T-helper 2 cell treated with Interferon-gamma antibody and Interleukin-4, amounts not matched to agents 5 μg/mL and 100 μg/mL, for 36 hours (primary cell): ENCODE measurements around the gene CFAP300.

Source experiments
- DNase-seq: peaks from one replicate; pipeline ENCODE4 v3.0.0; 2021; ENCODE audit warnings: low spot score
- H3K27ac Mint-ChIP-seq: one replicate; pipeline ENCODE4 v1.8.0; 2021; ENCODE audit warnings: mild to moderate bottlenecking, mixed read lengths
- H3K27me3 Mint-ChIP-seq: one replicate; pipeline ENCODE4 v1.8.0; 2021; ENCODE audit warnings: low read depth, mixed read lengths
- H3K36me3 Mint-ChIP-seq: one replicate; pipeline ENCODE4 v1.8.0; 2021; ENCODE audit warnings: low read depth, mixed read lengths
- H3K4me1 Mint-ChIP-seq: one replicate; pipeline ENCODE4 v1.8.0; 2021; ENCODE audit warnings: low read depth, mixed read lengths
- H3K4me3 Mint-ChIP-seq: one replicate; pipeline ENCODE4 v1.8.0; 2022; ENCODE audit warnings: mild to moderate bottlenecking, moderate library complexity, mixed read lengths
- H3K9me3 Mint-ChIP-seq: one replicate; pipeline ENCODE4 v1.8.0; 2021; ENCODE audit warnings: mixed read lengths

CFAP300 gene

DNA sequence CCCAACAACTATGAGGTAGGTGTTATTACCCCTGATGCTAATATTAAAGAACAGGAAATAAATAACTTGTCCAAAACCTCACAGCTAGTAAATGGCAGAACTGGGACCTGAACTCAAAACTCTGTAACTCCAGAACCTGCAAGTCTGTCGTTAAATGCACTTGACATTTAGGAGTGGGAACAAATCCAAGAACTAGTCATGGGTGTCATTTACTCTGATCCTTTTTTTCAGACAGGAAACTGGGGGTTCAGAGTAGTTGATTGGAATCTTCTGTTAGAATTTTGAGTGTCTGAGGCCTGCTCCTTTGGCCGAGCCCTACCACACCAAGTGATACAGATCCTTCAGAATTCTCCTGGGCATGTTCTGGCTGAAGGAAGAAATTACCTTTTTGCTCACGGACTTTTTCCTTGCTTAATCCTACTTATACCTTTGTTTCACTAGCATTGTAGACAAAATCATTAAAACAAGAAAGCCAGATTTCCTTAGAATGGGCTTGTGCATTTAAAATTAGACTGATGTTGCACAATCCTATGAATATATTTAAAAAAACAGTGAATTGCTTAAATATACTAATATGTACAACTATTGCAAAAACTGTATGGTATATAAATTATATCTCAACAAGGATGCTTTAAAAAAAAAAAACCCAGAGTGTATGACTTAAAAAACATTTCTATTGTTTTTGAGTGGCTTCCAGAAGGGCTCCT is 61.6 kb downstream of the CFAP300 start:
- Mint-ChIP-seq H3K9me3 (no peaks in the 10 kb centered on the region), H3K4me3 (no peak overlapping the region), H3K27ac (no peak overlapping the region), H3K36me3 (peaks cover 2% of the 10 kb centered on the region), H3K4me1 (peaks cover 12% of the 10 kb centered on the region), H3K27me3 (peaks cover 44% of the 10 kb centered on the region)
- DNase-seq: no peak

DNA sequence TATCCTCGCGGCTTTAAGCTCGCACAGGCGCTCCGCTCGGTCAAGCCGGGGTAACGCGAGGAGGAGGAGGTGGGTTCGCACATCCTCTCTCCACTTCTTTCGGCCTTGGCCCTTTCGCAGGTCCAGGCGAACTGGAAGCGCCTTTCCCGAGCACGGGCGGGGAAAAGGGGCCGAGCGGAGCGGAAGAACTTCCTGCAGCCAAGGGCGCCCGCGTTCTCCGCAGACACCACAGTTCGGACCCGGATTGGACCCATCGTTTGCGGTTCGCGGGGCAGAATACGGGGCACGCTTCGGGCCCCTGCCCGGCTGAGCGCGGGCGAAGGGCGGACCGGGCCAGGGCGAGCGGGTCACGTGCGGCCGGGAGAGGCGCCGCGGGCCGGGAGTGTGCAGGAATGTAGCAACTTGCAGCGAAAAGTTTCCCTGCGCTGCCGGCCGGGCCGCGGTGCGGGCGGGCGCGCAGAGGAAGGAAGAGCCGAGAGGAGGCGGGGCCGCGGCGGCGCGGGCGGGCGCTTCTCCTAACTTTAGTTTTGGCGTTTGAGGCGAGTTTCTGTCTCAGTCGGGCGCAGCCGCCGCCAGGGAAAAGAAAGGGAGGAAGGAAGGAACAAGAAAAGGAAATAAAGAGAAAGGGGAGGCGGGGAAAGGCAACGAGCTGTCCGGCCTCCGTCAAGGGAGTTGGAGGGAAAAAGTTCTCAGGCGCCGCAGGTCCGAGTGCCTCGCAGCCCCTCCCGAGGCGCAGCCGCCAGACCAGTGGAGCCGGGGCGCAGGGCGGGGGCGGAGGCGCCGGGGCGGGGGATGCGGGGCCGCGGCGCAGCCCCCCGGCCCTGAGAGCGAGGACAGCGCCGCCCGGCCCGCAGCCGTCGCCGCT is 62.9 kb downstream of the CFAP300 start, which contains the start of gene YAP1:
YAP1 (plus strand) TSS at position 552 of the 865 bp plus-strand sequence. CDS start 402 bp downstream, outside the sequence.
- Mint-ChIP-seq H3K27ac (peak within 1 kb of the TSS; percentile 42), H3K36me3 (peaks cover 2% of the 10 kb centered on the region), H3K4me1 (peaks cover 12% of the 10 kb centered on the region), H3K27me3 (peaks cover 55% of the 10 kb centered on the region), H3K4me3 (peak within 1 kb of the TSS; percentile 90), H3K9me3 (no peaks in the 10 kb centered on the region)
- DNase-seq: peak; percentile 68

DNA sequence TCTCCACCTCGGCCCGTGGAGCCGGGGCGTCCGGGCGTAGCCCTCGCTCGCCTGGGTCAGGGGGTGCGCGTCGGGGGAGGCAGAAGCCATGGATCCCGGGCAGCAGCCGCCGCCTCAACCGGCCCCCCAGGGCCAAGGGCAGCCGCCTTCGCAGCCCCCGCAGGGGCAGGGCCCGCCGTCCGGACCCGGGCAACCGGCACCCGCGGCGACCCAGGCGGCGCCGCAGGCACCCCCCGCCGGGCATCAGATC is 63.4 kb downstream of the CFAP300 start:
- Mint-ChIP-seq H3K9me3 (no peaks in the 10 kb centered on the region), H3K4me1 (peaks cover 12% of the 10 kb centered on the region), H3K4me3 (no peak overlapping the region), H3K27me3 (peaks cover 60% of the 10 kb centered on the region), H3K27ac (no peak overlapping the region), H3K36me3 (peaks cover 2% of the 10 kb centered on the region)
- no peak for DNase-seq

DNA sequence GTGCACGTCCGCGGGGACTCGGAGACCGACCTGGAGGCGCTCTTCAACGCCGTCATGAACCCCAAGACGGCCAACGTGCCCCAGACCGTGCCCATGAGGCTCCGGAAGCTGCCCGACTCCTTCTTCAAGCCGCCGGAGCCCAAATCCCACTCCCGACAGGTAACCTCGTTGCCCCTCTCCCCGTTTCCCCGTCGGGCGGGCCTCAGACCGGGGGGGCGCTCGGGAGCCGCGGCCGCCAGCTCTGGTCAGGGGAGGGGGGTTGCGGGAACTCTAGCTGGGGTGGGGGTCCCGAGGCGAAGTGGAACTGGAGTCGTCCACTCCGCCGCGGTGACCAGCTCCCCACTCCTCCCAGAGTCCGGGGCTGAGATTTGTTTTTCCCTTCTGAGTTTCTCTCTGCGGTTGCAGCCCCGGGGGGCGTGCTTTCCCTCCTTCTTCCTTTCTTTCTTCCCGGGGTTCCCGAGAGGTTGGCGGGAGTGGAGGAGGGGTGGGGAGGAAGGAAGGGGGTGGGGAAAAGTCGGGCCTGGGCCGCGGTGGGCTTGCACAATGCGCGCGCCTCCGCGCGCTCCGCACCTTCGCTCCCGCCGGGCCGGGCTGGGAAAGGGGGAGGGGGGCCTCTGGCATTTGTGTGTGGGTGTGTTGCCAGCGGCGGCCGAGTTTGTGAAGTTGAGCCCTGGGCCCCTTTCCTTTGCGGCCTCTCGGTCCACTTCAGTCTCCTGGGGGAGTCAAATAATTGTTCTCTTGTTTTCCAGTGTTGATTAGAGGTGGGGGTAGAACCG is 64.0 kb downstream of the CFAP300 start:
- Mint-ChIP-seq H3K27me3 (peaks cover 65% of the 10 kb centered on the region), H3K4me1 (peaks cover 12% of the 10 kb centered on the region), H3K36me3 (peaks cover 2% of the 10 kb centered on the region), H3K4me3 (peak overlapping the region; percentile 79), H3K27ac (no peak overlapping the region), H3K9me3 (no peaks in the 10 kb centered on the region)
- no peak for DNase-seq

DNA sequence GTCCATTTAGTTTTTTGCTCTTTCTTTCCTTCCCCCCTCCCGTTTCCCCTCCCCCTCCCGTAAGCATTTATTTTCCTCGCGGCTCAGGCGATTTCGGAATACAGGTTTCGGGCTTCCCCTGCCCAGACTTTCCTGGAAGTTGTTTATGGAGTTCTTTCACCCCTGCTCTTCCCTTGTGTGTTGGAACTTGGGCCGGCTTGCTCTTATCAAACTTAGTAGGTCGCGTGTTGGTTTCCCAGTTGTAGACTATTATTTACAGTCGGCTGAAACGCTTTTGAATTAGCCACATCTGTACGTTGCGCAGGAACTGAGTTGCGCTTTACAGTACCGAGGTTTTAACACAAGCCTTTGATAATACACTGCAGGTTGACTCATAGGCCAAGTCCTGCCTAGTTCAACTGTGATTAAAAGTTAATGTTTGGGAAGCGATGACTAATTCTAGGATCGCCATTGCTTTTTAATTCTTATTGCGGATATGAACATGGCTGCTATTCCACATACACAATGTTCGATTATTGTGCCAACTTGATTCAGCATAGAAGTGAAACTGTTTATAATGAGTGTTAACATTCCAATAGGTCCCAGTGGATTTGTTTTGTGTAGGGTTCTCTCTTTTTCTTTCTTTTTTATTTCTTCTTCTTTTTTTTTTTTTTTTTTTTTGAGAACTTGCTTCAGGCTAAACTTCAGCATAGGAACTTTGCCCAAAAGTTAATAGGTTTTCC is 64.7 kb downstream of the CFAP300 start:
- Mint-ChIP-seq H3K36me3 (peaks cover 2% of the 10 kb centered on the region), H3K4me3 (peak overlapping the region; percentile 79), H3K27ac (no peak overlapping the region), H3K4me1 (peaks cover 12% of the 10 kb centered on the region), H3K9me3 (no peaks in the 10 kb centered on the region), H3K27me3 (peaks cover 72% of the 10 kb centered on the region)
- peak; percentile 5 for DNase-seq

DNA sequence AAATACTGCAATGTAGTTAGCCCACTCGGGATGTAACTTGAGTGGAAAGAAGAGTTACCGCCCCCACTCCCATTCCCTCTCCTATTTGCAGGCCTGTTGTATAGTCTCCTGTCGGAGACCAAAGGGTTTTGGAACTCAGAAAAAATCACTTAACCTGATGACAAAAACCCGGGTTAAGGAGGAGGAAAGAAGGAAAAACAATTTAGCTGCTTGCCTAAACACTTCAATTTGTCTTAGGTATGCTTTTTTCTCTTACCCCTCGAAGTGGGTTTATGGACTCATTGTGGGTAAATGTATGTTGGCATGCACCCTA is 65.2 kb downstream of the CFAP300 start:
- H3K4me3 Mint-ChIP-seq: no peak overlapping the region
- peaks cover 13% of the 10 kb centered on the region for H3K4me1 Mint-ChIP-seq
- H3K9me3 Mint-ChIP-seq: no peaks in the 10 kb centered on the region
- H3K27me3 Mint-ChIP-seq: peaks cover 74% of the 10 kb centered on the region
- no peak overlapping the region for H3K27ac Mint-ChIP-seq
- peaks cover 2% of the 10 kb centered on the region for H3K36me3 Mint-ChIP-seq
- DNase-seq: no peak

DNA sequence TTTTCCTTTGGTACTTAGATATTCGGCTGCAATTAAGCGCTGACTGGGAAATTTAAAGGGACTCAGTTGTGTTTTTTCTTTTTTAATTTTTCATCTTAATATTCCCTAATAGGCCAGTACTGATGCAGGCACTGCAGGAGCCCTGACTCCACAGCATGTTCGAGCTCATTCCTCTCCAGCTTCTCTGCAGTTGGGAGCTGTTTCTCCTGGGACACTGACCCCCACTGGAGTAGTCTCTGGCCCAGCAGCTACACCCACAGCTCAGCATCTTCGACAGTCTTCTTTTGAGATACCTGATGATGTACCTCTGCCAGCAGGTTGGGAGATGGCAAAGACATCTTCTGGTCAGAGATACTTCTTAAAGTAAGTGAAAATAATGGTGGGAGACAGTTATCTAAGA is 66.8 kb downstream of the CFAP300 start:
- Mint-ChIP-seq H3K4me3 (no peak overlapping the region), H3K4me1 (peaks cover 14% of the 10 kb centered on the region), H3K27me3 (peaks cover 67% of the 10 kb centered on the region), H3K27ac (no peak overlapping the region), H3K9me3 (no peaks in the 10 kb centered on the region), H3K36me3 (peaks cover 2% of the 10 kb centered on the region)
- no peak for DNase-seq

DNA sequence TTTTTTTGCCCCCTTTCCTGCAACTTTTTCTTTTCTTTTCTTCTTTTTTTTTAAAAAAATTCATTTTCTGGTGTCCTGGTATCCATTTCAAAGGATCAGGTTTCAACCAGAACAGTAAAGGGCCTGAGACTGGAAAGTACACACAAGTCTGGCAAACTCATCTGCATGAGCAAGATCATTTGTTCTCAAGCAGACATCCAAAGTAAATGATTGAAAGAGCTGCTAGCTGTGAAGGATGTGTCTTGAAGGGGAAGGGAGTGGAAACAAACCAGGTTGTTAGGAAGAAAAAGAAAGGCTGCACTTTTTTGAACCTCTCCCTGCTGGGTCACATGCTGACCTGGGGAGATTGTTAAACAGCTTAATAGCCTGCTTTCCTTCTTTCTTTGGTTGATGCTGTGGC is 68.3 kb downstream of the CFAP300 start:
- Mint-ChIP-seq H3K4me3 (no peak overlapping the region), H3K27ac (no peak overlapping the region), H3K27me3 (peaks cover 56% of the 10 kb centered on the region), H3K4me1 (peaks cover 8% of the 10 kb centered on the region), H3K9me3 (no peaks in the 10 kb centered on the region), H3K36me3 (no peaks in the 10 kb centered on the region)
- DNase-seq: no peak

DNA sequence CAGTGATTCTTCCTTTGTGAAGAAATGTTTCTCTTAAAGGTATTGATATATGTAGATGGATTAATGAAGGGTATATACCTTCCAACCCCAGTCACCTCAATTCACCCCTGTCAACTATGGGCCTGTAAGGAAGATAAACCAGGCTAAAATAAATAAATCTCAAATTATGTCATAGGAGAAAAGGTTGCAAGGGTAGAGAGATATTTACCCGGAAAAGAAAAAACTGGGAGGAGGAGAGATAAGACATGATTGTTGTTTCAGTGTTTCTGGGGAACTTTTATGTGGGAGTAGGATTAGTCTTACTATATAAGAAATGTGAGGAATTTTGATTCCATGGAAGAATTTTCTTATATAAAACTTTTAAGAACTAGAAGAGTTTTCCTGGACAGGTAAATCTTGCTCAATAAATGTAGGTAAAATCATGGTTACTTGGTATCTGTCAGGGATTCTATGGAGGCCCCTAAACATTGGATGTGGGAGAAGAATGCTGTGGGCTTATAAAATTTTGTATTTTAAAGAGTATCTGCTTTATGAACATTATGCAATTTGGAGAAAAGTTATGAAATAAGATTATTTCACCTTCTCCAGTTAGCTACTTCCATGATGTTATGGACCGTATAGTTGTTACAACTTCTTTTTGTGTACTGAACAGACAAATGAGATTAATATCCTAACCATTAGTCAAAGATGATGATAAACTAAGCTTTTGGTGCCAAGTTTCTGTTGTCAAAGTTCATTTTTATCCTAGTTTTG is 69.4 kb downstream of the CFAP300 start:
- Mint-ChIP-seq H3K4me3 (no peak overlapping the region), H3K36me3 (no peaks in the 10 kb centered on the region), H3K27me3 (peaks cover 54% of the 10 kb centered on the region), H3K4me1 (peaks cover 7% of the 10 kb centered on the region), H3K9me3 (no peaks in the 10 kb centered on the region), H3K27ac (no peak overlapping the region)
- no peak for DNase-seq

DNA sequence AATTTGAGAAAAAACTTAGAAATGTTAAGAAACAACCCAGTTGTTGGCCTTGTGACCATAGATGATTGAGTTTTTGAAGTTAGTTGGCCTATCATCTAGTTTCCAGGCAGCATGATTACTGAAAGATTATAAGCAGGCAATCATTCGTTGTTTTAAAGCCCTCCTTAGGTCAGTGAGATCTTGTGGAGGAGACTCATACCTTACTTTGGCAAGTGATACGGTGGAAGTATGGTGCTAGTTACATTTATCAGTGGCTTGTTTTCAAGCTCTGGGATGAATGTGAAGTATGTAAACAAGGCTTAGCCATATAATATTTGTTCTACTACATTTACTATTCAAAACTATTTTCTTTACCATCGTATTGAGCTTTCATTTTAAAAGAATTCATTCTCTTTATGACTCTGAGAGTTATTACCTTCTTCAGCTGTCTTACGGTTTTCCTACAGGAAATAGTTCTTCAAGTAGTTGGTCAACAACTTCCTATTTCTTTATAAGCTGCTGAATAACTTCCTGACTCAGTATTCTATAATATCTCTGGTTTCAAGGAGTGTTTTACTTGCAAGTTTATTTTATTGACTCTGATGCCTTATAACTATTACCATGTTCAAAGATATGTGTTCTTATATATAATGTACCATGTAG is 70.4 kb downstream of the CFAP300 start:
- H3K27me3 Mint-ChIP-seq: peaks cover 44% of the 10 kb centered on the region
- no peak for DNase-seq

DNA sequence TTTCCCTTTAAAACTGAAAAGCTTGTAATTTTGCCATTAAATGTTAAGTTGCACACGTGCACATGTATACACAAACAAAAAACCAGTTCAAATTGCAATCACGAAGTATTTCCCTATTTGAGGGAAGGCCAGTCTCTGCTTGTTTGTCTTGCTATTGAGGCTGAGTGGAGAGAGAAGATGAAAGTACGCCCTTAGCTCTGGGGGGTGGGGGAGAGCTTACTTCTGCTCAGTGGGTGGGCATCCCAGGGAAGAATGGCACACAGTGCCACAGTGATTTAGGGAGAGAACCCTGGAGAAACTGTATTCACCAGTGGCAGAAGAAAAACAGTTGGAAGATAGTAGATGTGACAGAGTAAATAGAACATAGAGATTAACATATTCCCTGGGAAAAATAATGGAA is 71.7 kb downstream of the CFAP300 start:
- DNase-seq: no peak
- Mint-ChIP-seq H3K27me3 (peaks cover 36% of the 10 kb centered on the region), H3K9me3 (no peaks in the 10 kb centered on the region), H3K4me1 (peaks cover 2% of the 10 kb centered on the region), H3K27ac (no peak overlapping the region), H3K4me3 (no peak overlapping the region), H3K36me3 (no peaks in the 10 kb centered on the region)

More for the DNA sequence above, 70.4 kb downstream of the CFAP300 start:
- H3K27ac Mint-ChIP-seq: no peak overlapping the region
- H3K4me1 Mint-ChIP-seq: peaks cover 2% of the 10 kb centered on the region
- H3K9me3 Mint-ChIP-seq: no peaks in the 10 kb centered on the region
- H3K36me3 Mint-ChIP-seq: no peaks in the 10 kb centered on the region
- no peak overlapping the region for H3K4me3 Mint-ChIP-seq

DNA sequence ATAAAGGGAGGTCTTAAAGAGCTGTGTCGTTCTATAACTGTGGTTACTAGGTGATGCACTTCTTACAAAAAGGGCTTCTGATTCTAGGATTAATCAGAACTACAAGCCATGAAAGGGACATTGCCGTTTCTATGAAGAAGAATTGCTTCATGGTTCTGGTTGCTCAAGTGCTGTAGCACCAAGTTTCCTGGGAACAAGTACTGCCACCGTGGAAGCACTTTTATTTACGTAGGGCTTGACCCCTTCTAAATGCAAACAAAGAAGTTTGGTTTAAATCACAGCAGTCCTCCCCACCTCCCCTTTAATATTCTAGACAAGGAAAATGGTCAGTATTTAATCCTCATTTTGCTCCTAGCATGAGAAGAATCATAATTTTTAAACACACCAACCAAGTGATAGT is 72.8 kb downstream of the CFAP300 start:
- DNase-seq: no peak
- Mint-ChIP-seq H3K27ac (no peak overlapping the region), H3K36me3 (no peaks in the 10 kb centered on the region), H3K27me3 (peaks cover 27% of the 10 kb centered on the region), H3K4me3 (no peak overlapping the region), H3K4me1 (peaks cover 2% of the 10 kb centered on the region), H3K9me3 (no peaks in the 10 kb centered on the region)
